GM19025 (cell line): ENCODE measurements around the gene GCNT1.
"Not testable (repeated sequence)": the region's sequence is repeated elsewhere in the genome, so short reads cannot be mapped to it uniquely, and the experiment has no call there.

ENCODE experiments used
- ATAC-seq: cut with Tn5 transposase; IDR thresholded peaks from one replicate; pipeline ENCODE4 v1.9.1; 2021; ENCODE audit warnings: mild to moderate bottlenecking, low read depth, moderate library complexity; ENCODE audit not compliant: unreplicated experiment

The GCNT1 gene

GRCh38 chr9:76441551-76442322 lies 17.2 kb upstream of the GCNT1 start:
- ATAC-seq, result peak; percentile 50

GRCh38 chr9:76443887-76444286 lies 15.1 kb upstream of the GCNT1 start:
- ATAC-seq, result no peak

- ATAC-seq, result no peak
These were observed 14.6 kb upstream of the GCNT1 start for GRCh38 chr9:76444322-76444929.

DNA sequence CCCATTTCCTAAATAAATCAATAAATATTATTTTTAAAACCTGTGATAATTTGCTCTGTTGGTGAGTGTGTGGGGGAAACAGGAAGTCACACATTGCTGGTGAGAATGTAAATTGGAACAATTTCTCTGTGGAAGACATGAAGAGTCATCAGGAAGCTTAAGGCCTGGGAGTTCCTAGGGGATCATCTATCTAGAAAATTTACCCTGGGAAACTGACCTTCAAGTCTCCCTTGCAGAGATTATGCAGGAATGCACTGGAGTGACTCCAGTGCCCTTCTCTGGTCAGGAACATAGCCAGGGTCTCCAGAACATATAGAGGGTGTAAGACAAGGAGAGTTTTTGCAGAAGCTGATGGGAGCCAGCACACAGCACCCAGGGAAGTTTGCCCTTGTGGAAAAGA lies 13.0 kb upstream of the GCNT1 start:
- ATAC-seq, result no peak

DNA sequence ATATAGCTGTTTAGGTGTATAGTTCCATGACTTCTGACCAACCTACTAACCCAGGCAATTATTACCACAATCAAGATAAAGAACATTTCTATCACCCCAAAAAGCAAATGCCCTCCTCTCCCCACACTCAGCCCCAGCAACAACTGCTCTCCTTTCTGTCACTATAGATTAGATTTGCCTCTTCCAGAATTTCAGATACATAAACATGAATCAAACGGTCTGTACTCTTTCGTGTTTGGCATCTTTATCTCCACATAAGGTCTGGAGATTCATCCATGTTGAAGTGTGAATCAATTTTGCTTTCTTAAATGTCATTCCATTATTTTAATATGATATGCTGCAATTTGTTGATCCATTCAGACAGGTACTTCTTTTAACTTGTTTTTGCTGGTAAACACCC lies 10.5 kb upstream of the GCNT1 start:
- no peak for ATAC-seq

GRCh38 chr9:76451234-76451633 lies 7.7 kb upstream of the GCNT1 start:
- no peak for ATAC-seq

- no peak for ATAC-seq
These were observed 6.1 kb upstream of the GCNT1 start for GRCh38 chr9:76452839-76453238.

GRCh38 chr9:76453785-76454184 lies 5.2 kb upstream of the GCNT1 start:
- no peak for ATAC-seq

GRCh38 chr9:76454311-76454710 lies 4.7 kb upstream of the GCNT1 start:
- ATAC-seq, result no peak

GRCh38 chr9:76456202-76456926 lies 2.6 kb upstream of the GCNT1 start:
- no peak for ATAC-seq

- no peak for ATAC-seq
These were observed 983 bp downstream of the GCNT1 start for GRCh38 chr9:76459694-76460635.

DNA sequence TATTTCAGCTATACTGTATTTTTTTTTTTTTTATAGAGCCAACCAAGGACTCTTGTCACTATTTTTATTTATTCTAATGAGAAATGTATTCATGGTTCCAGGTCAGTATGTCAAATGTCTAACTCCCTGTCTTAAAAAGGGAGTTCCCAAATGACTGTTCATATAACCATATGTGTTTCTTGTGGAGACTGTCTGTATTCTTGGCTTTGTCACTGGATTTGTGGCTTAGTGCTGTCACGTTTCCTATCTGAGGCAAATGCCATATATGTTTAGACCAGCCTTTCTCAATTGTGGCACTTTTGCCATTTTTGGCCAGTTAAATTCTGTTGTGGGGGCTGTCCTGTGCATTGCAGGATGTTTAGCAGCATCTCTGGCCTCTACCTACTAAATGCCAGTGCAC lies 3.1 kb downstream of the GCNT1 start:
- ATAC-seq, result no peak

DNA sequence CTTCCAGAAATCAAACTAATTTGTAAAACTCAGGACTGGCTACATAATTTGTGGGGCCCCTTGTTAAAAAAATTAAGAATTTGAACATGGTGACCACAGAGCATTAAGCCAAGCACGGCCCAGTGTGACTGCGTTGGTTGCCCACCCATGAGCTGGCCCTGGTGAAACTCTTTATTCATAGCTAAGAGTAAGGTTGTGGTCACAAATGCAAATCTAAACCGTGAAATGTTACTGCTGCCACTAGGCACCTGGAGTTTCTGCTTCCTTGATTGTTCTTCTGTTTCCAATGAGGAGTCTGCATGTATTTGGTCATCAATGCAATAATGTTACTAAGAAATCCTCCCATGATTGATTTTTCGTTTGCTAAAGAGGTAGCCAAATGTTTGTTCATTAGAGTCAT lies 4.2 kb downstream of the GCNT1 start:
- no peak for ATAC-seq

DNA sequence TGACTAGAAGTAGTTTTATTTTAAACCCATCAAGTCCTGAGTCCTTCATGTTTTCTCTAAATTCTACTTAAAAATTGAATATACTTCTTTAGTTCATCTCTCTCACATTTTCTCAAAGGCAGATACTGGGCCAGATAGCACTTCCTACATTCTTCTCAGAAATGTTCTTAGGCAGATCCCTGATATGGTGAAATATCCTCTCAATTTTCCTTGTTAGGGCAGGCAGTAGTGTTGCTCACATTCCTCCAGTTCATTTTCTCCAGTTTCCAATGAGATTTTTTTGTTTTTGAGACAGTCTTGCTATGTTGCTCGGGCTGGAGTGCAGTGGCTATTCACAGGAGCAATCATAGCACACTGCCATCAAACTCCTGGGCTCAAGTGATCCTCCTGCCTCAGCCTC lies 5.7 kb downstream of the GCNT1 start:
- no peak for ATAC-seq

- ATAC-seq, result no peak
These were observed 6.7 kb downstream of the GCNT1 start for GRCh38 chr9:76465442-76466298.

DNA sequence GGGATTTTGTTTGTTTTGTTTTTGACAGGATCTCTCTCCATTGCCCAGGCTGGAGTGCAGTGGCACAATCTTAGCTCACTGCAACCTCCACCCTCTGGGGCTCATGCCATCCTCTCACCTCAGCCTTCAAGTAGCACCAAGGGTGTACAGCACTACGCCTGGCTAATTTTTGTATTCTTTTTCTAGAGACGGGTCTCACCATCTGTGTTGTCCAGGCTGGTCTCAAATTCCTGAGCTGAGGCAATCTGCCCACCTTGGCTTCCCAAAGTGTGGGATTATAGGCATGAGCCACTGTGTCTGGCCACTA lies 7.3 kb downstream of the GCNT1 start:
- ATAC-seq, result no peak

- no peak for ATAC-seq
These were observed 15.4 kb downstream of the GCNT1 start for GRCh38 chr9:76474419-76474818.

DNA sequence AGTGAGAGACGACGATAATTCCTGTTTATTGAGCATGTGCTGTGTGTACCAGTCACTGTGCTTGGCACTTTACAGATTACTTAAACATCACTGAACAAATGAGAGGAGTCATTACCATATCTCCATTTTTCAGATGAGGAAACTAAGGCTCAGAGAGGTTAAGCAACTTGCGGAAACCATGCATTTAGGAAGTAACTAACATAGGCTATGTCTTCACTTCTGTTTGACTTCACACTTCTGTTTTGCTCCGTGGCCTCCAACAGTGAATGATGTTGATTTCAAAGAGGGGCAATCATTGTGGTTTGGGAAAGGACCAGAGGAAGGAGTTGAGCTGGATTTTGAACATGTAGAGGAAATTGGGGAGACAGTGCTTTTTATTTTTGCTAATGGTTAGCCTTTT lies 16.7 kb downstream of the GCNT1 start:
- ATAC-seq, result no peak

- ATAC-seq, result not testable (repeated sequence)
These were observed 18.8 kb downstream of the GCNT1 start for GRCh38 chr9:76477818-76478217.

GRCh38 chr9:76478226-76478625 lies 19.2 kb downstream of the GCNT1 start:
- ATAC-seq, result no peak
